Retinal pigment epithelial cell (primary cell): ENCODE measurements around the gene LRRC45.

Experiments used
- DNase-seq: peaks from one replicate; pipeline ENCODE4 v3.0.0-alpha.2; 2010; ENCODE audit warnings: low read depth
- H3K4me3 ChIP-seq: 2 replicates; pipeline ENCODE4 v1.5.1; 2011; ENCODE audit warnings: mild to moderate bottlenecking, low read length, control low read depth, moderate library complexity
- CTCF ChIP-seq: conservative IDR thresholded peaks from 2 replicates; pipeline ENCODE4 v1.5.1; 2011; ENCODE audit warnings: low read depth, low read length, control low read depth, inconsistent platforms

The LRRC45 gene

DNA sequence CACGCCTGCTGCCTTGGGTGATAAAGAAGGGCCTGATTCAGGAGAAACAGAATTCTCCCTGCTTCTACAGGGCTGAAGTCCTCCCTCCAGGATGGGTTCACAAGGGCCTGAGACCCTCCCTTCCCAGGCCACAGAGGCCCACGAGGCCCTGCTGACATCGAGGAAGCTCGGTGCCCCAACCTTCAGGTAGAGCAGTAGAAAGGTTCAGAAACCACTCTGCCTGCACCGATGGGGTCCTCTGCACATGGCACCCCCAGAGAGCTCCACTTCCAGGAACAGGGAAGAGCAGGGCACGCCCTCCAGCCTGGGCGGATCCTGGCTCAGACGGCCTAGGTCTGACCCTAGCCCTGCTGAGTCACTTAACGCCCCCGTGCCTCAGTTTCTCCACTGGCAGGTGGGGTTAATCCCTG is 1.2 kb upstream of the LRRC45 start:
- peak overlapping the region; percentile 70 for H3K4me3 ChIP-seq
- DNase-seq = no peak
- TF ChIP-seq CTCF = no peak

DNA sequence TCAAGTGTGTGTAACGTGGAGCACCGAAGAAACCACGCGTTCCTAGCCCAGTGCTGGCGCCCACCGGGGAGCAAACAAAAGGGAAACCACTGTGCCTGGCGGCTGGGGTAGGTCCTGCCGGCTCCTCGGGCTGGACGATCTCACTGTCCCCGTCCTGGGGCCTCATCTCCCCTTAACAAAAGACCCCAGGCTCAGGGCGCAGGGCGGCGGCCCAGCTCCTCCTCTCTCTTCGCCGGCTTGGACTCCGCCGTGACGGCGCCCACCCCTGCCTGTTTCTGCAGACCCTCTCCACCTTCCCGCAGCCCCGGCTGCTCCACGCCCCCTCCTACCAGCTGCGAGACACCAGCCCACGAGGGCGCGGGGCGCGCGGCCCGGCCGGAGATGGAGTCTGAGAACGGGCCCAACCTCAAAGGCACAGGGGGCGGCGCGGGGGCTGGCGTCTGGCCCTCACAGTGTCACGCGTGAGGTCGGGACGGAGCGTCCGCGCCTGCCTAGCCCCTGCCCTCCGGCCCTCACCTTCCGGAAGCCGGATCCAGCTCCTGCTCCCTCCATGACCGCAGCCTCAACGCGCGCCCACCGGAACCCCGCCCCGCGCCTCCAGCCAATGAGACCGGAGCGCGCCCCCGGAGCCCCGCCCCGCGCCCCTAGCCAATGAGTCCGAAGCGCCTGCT is 660 bp upstream of the LRRC45 start, which contains the start of gene CENPX:
CENPX (minus strand) TSS at position 569 of the 671 bp plus-strand sequence; CDS start at position 552, 17 bp downstream.
- peak within 1 kb of the TSS; percentile 70 for H3K4me3 ChIP-seq
- no peak for TF ChIP-seq CTCF
- no peak for DNase-seq

GRCh38 chr17:82023447-82024241 is 539 bp downstream of the LRRC45 start:
- DNase-seq = no peak
- no peak for TF ChIP-seq CTCF
- peak overlapping the region; percentile 61 for H3K4me3 ChIP-seq

DNA sequence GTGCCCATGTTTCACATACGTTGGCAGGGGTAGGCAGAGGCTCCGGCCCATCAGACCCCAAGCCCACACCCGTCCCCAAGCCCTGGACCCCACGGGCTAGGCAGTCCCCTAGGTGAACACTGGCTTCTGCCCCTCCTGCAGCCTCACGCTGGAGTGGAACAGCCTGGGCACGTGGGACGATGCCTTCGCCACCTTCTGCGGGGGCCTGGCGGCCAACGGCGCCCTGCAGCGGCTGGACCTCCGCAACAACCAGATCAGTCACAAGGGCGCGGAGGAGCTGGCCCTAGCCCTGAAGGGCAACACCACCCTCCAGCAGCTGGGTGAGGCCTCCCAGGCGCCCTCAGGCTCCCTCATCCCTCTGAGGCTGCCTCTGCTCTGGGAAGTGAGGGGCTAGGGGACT is 1.8 kb downstream of the LRRC45 start:
- no peak for DNase-seq
- TF ChIP-seq CTCF = no peak
- H3K4me3 ChIP-seq = no peak overlapping the region

- DNase-seq = no peak
- no peak overlapping the region for H3K4me3 ChIP-seq
- no peak for TF ChIP-seq CTCF
These were observed 2.4 kb downstream of the LRRC45 start for GRCh38 chr17:82025401-82026107.

- DNase-seq = no peak
- H3K4me3 ChIP-seq = no peak overlapping the region
- TF ChIP-seq CTCF = no peak
These were observed 5.1 kb downstream of the LRRC45 start for GRCh38 chr17:82028246-82028645.
